HEK293T (cell line): Measurements from ENCODE around the gene KCNN4.

ENCODE experiments used
- CTCF ChIA-PET: fragments of 350-600 bp; formaldehyde crosslinking; extraction: SDS; loops from one replicate; lab custom pipeline; 2021; ENCODE audit warnings: antibody characterized with exemption, inconsistent platforms; lab: Yijun Ruan, JAX
- POLR2A ChIA-PET: fragments of 350-600 bp; formaldehyde crosslinking; extraction: SDS; loops from one replicate; lab custom pipeline; 2020; ENCODE audit warnings: antibody characterized with exemption, inconsistent platforms; lab: Yijun Ruan, JAX
- DNase-seq: peaks from one replicate; pipeline ENCODE4 v3.0.0; 2012; ENCODE audit warnings: mixed read lengths; ENCODE audit errors: extremely low spot score
- ARNT ChIP-seq: fragments of 450-650 bp; IDR thresholded peaks from 2 replicates; pipeline ENCODE4 v1.6.1; 2017; ENCODE audit warnings: mild to moderate bottlenecking
- BHLHE40 ChIP-seq: fragments of 450-650 bp; IDR thresholded peaks from 2 replicates; pipeline ENCODE4 v1.6.1; 2016; ENCODE audit warnings: mild to moderate bottlenecking, moderate library complexity, borderline replicate concordance
- CTBP1 ChIP-seq: fragments of 450-650 bp; IDR thresholded peaks from 2 replicates; pipeline ENCODE4 v1.6.1; 2016; ENCODE audit warnings: borderline replicate concordance
- ELF4 ChIP-seq: fragments of 450-650 bp; IDR thresholded peaks from 2 replicates; pipeline ENCODE4 v1.6.1; 2017; ENCODE audit warnings: antibody characterized with exemption
- FOXA1 ChIP-seq: fragments of 450-650 bp; IDR thresholded peaks from 2 replicates; pipeline ENCODE4 v1.6.1; 2016; ENCODE audit warnings: mild to moderate bottlenecking
- FOXK2 ChIP-seq: fragments of 450-650 bp; IDR thresholded peaks from 2 replicates; pipeline ENCODE4 v1.6.1; 2016; ENCODE audit warnings: mild to moderate bottlenecking
- FOXM1 ChIP-seq: fragments of 450-650 bp; IDR thresholded peaks from 2 replicates; pipeline ENCODE4 v1.6.1; 2017; ENCODE audit warnings: mild to moderate bottlenecking, borderline replicate concordance
- HDGF ChIP-seq: fragments of 450-650 bp; IDR thresholded peaks from 2 replicates; pipeline ENCODE4 v1.6.1; 2017; ENCODE audit warnings: antibody characterized with exemption, borderline replicate concordance
- L3MBTL2 ChIP-seq: fragments of 450-650 bp; conservative IDR thresholded peaks from 2 replicates; pipeline ENCODE4 v1.6.1; 2016; ENCODE audit warnings: mild to moderate bottlenecking
- LEF1 ChIP-seq: fragments of 450-650 bp; IDR thresholded peaks from 2 replicates; pipeline ENCODE4 v1.6.1; 2017; ENCODE audit warnings: mild to moderate bottlenecking, borderline replicate concordance
- NFRKB ChIP-seq: fragments of 450-650 bp; IDR thresholded peaks from 2 replicates; pipeline ENCODE4 v1.6.1; 2016; ENCODE audit warnings: mild to moderate bottlenecking, moderate library complexity
- PKNOX1 ChIP-seq: fragments of 450-650 bp; IDR thresholded peaks from 2 replicates; pipeline ENCODE4 v1.6.1; 2016
- SP1 ChIP-seq: fragments of 450-650 bp; IDR thresholded peaks from 2 replicates; pipeline ENCODE4 v1.6.1; 2017
- SUZ12 ChIP-seq: fragments of 450-650 bp; IDR thresholded peaks from 2 replicates; pipeline ENCODE4 v1.6.1; 2016; ENCODE audit warnings: mild to moderate bottlenecking
- TARDBP ChIP-seq: fragments of 450-650 bp; IDR thresholded peaks from 2 replicates; pipeline ENCODE4 v1.6.1; 2016
- ZNF384 ChIP-seq: fragments of 450-650 bp; IDR thresholded peaks from 2 replicates; pipeline ENCODE4 v1.6.1; 2016

KCNN4 gene

GRCh38 chr19:43802216-43802951, 21.6 kb upstream of the KCNN4 start, which contains the start of gene LYPD5:
TSS of gene LYPD5 (minus strand) at chr19:43802447. CDS start at chr19:43802380, 67 bp downstream.
- POLR2A ChIA-PET: no interaction called here
- no peak for DNase-seq
- no peak for TF ChIP-seq SP1
- TF ChIP-seq TARDBP: no peak
- CTCF ChIA-PET: interaction anchor here (0.6 kb wide), 1 partner anchor 17 kb away, joined by 3 read pairs; no protein-coding TSS in a partner anchor

- no peak for DNase-seq
- ChIA-PET POLR2A (interaction anchor here (0.8 kb wide), 1 partner anchor 27 kb away, joined by 3 read pairs; the partner anchor contains the start of gene ZNF283), CTCF (no interaction called here)
- TF ChIP-seq L3MBTL2: no peak
Observed at GRCh38 chr19:43799502-43800142, 18.8 kb upstream of the KCNN4 start.

- no peak for TF ChIP-seq NFRKB
- no peak for TF ChIP-seq ARNT
- no peak for TF ChIP-seq ZNF384
- no peak for TF ChIP-seq FOXA1
- no peak for TF ChIP-seq HDGF
- TF ChIP-seq FOXM1: no peak
- TF ChIP-seq FOXK2: no peak
- no peak for TF ChIP-seq ELF4
- CTCF ChIA-PET: no interaction called here
- DNase-seq: no peak
- POLR2A ChIA-PET: interaction anchor here (0.8 kb wide), 1 partner anchor 28 kb away, joined by 3 read pairs; the partner anchor contains the start of gene ZNF283
Observed at GRCh38 chr19:43798546-43799409, 18.0 kb upstream of the KCNN4 start.

GRCh38 chr19:43798026-43798545, 17.3 kb upstream of the KCNN4 start:
- no peak for DNase-seq
- TF ChIP-seq TARDBP (no peak), CTBP1 (no peak), PKNOX1 (no peak), FOXK2 (no peak), ARNT (no peak), SUZ12 (no peak), LEF1 (no peak), NFRKB (no peak), FOXA1 (no peak), ZNF384 (no peak), ELF4 (no peak), FOXM1 (no peak), BHLHE40 (no peak), SP1 (no peak)
- ChIA-PET CTCF (no interaction called here), POLR2A (no interaction called here)

GRCh38 chr19:43797556-43797955, 16.8 kb upstream of the KCNN4 start:
- TF ChIP-seq SUZ12 (no peak), ELF4 (no peak), TARDBP (no peak), FOXK2 (no peak), NFRKB (no peak), HDGF (no peak), LEF1 (no peak), ARNT (no peak), L3MBTL2 (no peak), ZNF384 (no peak), FOXA1 (no peak), BHLHE40 (no peak)
- no peak for DNase-seq
- ChIA-PET POLR2A (no interaction called here), CTCF (interaction anchor here (1.1 kb wide), 1 partner anchor 12 kb away, joined by 3 read pairs; no protein-coding TSS in a partner anchor)

- DNase-seq: no peak
- CTCF ChIA-PET: interaction anchor here (1.1 kb wide), 1 partner anchor 12 kb away, joined by 3 read pairs; no protein-coding TSS in a partner anchor
Observed at GRCh38 chr19:43797118-43797517, 16.3 kb upstream of the KCNN4 start.

More at GRCh38 chr19:43797118-43797517, 16.3 kb upstream of the KCNN4 start:
- TF ChIP-seq BHLHE40: no peak
- TF ChIP-seq SP1: no peak
- TF ChIP-seq HDGF: no peak
- TF ChIP-seq PKNOX1: no peak
- no peak for TF ChIP-seq FOXK2
- TF ChIP-seq ELF4: no peak
- TF ChIP-seq FOXM1: no peak
- TF ChIP-seq FOXA1: no peak
- no peak for TF ChIP-seq ARNT
- no peak for TF ChIP-seq NFRKB
- POLR2A ChIA-PET: no interaction called here
